ENCODE measurements around the gene SMG9.
A peak's percentile ranks its signal among the peaks of the same experiment; 100 is the strongest.

SMG9 gene

GRCh38 chr19:43752287-43752875, 2.4 kb downstream of the SMG9 start:
- no peak for DNase-seq

DNA sequence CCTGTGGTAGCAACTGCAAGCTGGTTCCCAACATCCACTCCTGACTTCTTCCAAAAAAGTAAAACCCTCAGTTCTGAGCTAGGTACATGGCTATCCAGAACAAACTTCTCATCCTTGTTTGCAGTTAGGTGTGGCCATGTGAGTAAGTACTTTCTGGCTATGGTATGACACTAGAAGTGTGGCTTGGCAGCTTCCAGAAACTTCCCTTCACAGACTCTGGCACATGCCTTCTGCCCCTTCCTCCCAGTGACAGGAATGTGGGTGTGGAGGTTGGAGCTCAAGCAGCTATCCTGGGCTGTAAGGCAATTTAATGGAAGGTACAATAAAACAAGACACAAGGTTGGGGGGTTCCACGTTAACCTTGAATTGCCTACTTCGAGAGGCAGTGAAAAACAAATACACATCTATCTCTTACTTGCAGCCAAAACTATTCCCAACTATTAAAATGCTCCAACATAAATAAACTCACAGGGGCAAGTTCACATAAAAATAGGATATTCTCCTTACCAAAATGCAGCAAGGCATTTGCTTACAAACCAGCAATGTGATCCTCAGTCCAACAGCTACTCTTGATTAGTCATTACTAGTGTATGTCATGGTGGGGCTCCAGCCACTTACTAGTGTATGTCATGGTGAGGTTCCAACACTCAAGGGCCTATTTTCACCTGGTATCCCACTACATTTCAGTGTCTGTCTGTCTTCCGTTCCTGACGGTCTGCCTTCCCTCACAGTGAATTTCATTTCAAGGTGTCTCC, 3.1 kb downstream of the SMG9 start:
- DNase-seq = no peak

DNA sequence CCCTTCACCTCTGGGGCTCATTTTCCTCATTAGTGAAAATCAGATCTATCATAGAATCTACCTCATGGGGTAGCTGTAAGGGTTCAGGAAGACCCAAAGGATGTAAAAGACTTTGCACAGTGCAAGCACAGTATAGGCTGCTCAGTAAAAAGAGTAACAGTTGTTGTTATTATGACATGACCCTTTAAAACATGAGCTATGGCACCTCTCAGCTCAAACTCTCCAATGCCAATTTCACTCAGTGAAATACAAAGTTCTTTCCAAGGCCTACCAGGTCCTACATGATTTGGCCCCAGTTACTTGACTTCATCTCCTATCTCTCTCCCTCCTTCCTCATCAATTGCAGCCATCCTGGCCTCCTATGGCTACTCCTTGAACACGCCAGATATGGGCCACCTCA, 4.9 kb downstream of the SMG9 start:
- no peak for DNase-seq

- DNase-seq = no peak
These were observed 5.6 kb downstream of the SMG9 start for GRCh38 chr19:43749152-43749551.

DNA sequence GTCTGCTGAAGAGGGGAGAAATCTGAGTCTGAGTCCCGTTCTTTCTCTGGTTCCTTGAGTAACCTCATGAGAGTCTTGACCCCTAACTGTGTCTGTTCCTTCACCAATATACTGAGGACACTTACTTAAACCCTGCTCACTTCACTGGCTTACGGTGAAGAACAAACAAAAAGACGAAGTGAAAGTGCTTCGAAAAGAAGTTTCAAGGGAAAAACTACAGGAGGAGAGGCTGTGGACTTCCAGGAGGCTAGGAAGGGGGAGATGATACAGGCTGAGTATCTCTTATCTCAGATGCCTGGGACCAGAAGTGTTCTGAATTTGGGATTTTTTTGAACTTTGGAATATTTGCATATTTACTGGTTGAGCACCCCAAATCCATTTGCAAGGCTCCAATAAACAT, 6.1 kb downstream of the SMG9 start:
- DNase-seq = no peak

DNA sequence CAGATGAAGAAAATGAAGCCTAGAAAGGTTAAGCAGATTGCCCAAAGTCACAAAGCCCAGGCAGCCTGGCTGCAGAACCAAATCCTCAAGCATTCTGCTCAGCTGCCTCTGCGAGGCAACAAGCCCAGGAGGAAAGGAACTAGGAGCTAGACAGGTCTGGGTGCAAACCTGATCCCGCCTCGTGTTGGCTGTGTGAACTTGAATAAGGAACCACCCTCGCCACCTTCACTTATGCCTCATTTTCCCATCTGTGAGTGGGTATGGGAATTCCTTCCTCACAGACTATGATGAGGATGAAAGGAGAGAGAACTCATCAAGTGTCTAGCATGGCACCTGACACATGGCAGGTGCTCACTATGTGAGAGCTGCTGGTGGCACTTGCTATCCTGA, 6.6 kb downstream of the SMG9 start:
- no peak for DNase-seq

GRCh38 chr19:43747557-43748204, 7.1 kb downstream of the SMG9 start:
- DNase-seq = no peak

DNA sequence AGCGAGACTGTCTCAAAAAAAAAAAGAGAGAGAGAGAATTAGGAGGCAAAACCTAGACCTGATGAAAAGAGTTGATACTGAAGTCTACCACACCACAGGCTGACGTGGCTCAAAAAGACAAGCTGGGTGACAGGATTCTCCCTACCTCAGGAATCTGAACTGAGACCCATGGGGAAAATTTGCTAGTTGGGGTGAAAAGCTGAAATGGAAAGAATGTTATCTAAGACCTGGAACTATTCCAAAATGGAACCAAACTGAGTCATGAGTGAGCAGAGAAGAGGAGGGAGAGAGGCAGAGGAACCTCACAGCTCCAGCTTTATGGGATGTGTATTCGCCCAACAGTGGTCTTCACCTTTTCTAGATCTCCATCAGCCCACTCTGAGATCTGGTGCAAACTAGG, 11.7 kb downstream of the SMG9 start:
- DNase-seq = no peak

- no peak for DNase-seq
These were observed 13.5 kb downstream of the SMG9 start for GRCh38 chr19:43741075-43741825.

DNA sequence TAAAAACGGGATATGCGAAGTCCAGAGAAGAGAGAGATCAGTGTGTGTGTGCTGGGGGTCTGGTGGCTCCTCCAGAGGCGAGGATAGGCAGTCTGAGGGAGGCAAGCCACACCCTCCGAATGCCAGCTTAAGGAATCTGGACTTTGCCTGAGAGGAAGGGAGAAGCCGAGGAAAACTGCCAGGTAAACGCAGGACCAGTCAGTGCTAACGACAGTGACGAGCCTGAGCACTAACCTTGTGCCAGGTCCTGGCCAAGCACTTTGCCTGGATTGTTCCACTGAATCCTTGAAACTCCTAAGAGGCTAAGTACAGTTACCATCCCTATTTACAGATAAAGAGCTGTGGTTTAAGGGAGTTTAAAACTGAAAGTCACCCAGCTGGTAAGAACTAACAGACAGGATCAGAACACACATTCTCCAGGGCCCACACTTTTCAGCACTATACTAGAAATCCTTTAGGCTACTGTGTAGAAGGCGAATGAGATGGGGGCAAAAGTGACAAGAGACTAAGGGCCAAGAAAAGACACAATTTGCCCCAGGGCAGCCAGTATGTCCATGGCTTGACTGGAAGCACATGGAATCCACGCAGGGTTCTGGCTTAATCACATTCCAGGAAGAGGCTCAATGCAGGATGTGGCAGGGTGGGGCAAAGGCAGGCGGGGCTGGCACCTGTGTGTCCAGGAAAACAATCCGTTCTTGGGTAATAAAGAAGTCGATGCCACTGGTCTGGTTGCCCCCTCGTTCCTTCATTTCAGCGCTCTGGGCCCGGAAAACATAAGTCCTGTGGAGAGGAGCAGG, 15.1 kb downstream of the SMG9 start:
- DNase-seq = peak; percentile 65

DNA sequence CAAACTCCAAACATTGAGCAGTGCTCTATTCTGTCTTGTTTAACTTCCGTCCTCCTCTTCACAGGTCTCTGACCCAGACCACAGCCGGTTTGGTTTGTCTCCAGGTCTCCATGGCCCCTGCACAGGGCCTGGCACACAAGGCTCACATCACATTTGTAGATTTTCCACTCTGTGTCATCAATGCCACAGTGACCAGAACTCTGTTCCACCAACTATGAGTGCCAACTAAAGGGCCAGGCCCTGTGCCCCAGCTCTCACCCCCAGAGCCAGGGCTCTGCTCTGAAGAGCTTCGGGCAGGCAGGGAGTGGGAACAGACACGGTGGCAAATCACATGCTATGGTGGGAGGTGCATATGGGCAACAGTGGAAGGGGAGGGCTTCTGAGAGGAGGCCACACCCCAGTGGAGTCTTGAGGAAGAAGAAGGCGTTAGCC, 16.0 kb downstream of the SMG9 start:
- DNase-seq = no peak

DNA sequence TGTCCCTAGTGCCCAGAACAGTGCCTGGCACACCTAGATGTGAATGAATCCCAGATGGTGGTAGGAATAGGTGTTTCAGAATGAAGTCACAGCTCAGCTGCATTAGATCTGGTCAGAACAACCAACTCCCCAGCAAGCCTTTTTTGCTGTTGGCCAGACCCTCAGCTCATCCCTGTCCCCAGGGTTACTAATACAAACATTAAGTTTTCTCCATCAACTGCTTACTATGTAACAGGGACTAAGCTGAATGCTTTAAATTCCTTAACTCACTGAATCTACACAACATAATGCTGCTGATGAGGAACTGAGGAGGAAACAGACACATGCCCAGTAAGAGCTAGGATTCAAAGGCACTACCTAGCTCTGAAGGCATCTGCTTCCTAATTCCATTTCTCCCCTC, 18.8 kb downstream of the SMG9 start:
- DNase-seq = no peak

DNA sequence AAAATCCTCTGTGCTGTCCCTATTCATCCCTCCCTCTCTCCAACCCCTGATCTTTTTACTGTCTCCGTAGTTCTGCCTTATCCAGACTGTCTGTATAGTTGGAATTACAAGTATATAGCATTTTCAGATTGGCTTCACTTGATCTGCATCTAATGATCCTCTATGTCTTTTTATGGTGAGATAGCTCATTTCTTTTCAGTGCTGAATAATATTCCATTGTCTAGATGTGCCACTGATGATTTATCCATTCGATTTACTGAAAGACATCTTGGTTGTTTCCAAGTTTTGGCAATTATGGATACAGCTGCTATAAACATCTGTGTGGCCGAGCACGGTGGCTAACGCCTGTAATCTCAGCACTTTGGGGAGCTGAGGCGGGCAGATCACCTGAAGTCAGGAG, 19.7 kb downstream of the SMG9 start:
- no peak for DNase-seq

- no peak for DNase-seq
These were observed 22.9 kb downstream of the SMG9 start for GRCh38 chr19:43731846-43732245.

DNA sequence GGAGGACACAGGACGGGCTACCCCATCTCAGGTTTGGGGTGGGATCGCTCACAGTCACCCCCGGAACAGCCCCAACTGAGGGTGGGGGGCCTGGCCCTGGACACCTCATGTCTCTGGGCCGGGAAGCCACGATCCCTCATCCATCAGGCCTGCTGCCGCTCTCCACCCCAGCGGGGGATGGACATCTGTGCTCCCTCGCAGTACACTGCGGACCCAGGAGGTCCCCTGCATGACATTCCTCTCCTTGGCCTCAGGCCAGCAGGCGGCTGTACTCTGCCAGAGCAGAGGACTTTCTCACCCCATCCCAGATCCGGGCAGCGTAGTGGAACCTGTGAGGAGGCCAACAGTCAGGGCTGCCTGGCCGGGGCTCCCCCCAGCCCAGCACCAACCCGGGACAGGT, 23.4 kb downstream of the SMG9 start:
- no peak for DNase-seq

DNA sequence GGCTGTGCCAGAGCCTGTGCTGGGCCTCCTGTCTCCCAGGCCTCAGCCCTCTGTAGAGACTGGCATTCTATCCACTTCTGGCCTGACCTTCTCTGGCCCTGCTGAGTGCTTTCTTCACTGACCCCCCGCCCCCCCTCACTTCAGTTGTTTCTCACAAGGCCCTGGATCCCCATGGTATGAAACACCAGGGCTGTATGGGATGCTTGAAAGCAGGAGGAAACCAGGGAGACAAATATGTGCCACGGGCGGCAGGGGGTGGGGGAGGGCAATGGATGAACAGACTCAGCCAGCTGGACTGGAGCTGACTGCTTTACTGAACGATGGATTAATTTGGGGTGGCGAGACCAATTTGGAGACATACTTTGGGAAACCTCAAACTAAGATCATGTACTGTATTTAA, 24.8 kb downstream of the SMG9 start:
- DNase-seq = peak; percentile 39

DNA sequence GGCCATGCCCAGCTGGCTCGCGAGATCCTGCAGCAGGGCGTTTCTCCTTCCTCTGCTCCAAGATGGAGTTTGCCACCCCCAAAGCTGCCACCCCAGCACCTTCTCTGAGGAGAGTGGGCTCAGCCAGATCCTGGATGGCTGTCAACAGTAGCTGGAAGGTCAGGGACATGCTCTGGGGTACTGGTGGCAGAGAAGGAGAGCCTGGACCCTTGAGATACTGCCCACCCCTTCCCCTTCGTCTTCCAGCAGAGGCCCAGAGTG, 27.2 kb downstream of the SMG9 start:
- no peak for DNase-seq

- no peak for DNase-seq
These were observed 27.8 kb downstream of the SMG9 start for GRCh38 chr19:43726736-43727592.

- DNase-seq = no peak
These were observed 29.3 kb downstream of the SMG9 start for GRCh38 chr19:43725468-43725867.

DNA sequence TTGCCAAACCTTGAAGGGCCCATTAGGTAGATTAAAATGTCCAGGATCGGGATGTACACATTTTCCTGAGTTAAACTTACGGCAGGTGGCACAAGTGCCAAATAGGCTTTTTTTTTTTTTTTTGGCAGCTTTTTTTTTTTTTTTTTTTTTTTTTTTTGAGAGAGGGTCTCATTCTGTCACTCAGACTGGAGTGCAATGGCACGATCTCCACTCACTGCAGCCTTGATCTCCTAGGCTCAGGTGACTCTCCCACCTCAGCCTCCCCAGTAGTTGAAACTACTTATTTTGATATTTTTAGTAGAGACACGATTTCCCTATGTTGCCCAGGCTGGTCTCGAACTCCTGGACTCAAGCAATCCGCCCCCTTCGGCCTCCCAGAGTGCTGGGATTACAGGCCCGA, 29.9 kb downstream of the SMG9 start:
- DNase-seq = no peak

GRCh38 chr19:43723588-43723987, 31.2 kb downstream of the SMG9 start:
- DNase-seq = no peak

GRCh38 chr19:43721469-43722048, 33.2 kb downstream of the SMG9 start:
- DNase-seq = no peak
